HEK293T (cell line): ENCODE results near the gene KIF19.

Experiments
- CTCF ChIA-PET: fragments of 350-600 bp; formaldehyde crosslinking; extraction: SDS; loops from one replicate; lab custom pipeline; 2021; ENCODE audit warnings: antibody characterized with exemption, inconsistent platforms; lab: Yijun Ruan, JAX
- POLR2A ChIA-PET: fragments of 350-600 bp; formaldehyde crosslinking; extraction: SDS; loops from one replicate; lab custom pipeline; 2020; ENCODE audit warnings: antibody characterized with exemption, inconsistent platforms; lab: Yijun Ruan, JAX
- DNase-seq: peaks from one replicate; pipeline ENCODE4 v3.0.0; 2012; ENCODE audit warnings: mixed read lengths; ENCODE audit errors: extremely low spot score
- ARNT ChIP-seq: fragments of 450-650 bp; IDR thresholded peaks from 2 replicates; pipeline ENCODE4 v1.6.1; 2017; ENCODE audit warnings: mild to moderate bottlenecking
- BHLHE40 ChIP-seq: fragments of 450-650 bp; IDR thresholded peaks from 2 replicates; pipeline ENCODE4 v1.6.1; 2016; ENCODE audit warnings: mild to moderate bottlenecking, moderate library complexity, borderline replicate concordance
- CTBP1 ChIP-seq: fragments of 450-650 bp; IDR thresholded peaks from 2 replicates; pipeline ENCODE4 v1.6.1; 2016; ENCODE audit warnings: borderline replicate concordance
- ELF4 ChIP-seq: fragments of 450-650 bp; IDR thresholded peaks from 2 replicates; pipeline ENCODE4 v1.6.1; 2017; ENCODE audit warnings: antibody characterized with exemption
- FOXA1 ChIP-seq: fragments of 450-650 bp; IDR thresholded peaks from 2 replicates; pipeline ENCODE4 v1.6.1; 2016; ENCODE audit warnings: mild to moderate bottlenecking
- FOXK2 ChIP-seq: fragments of 450-650 bp; IDR thresholded peaks from 2 replicates; pipeline ENCODE4 v1.6.1; 2016; ENCODE audit warnings: mild to moderate bottlenecking
- FOXM1 ChIP-seq: fragments of 450-650 bp; IDR thresholded peaks from 2 replicates; pipeline ENCODE4 v1.6.1; 2017; ENCODE audit warnings: mild to moderate bottlenecking, borderline replicate concordance
- HDGF ChIP-seq: fragments of 450-650 bp; IDR thresholded peaks from 2 replicates; pipeline ENCODE4 v1.6.1; 2017; ENCODE audit warnings: antibody characterized with exemption, borderline replicate concordance
- L3MBTL2 ChIP-seq: fragments of 450-650 bp; conservative IDR thresholded peaks from 2 replicates; pipeline ENCODE4 v1.6.1; 2016; ENCODE audit warnings: mild to moderate bottlenecking
- LEF1 ChIP-seq: fragments of 450-650 bp; IDR thresholded peaks from 2 replicates; pipeline ENCODE4 v1.6.1; 2017; ENCODE audit warnings: mild to moderate bottlenecking, borderline replicate concordance
- NFRKB ChIP-seq: fragments of 450-650 bp; IDR thresholded peaks from 2 replicates; pipeline ENCODE4 v1.6.1; 2016; ENCODE audit warnings: mild to moderate bottlenecking, moderate library complexity
- SP1 ChIP-seq: fragments of 450-650 bp; IDR thresholded peaks from 2 replicates; pipeline ENCODE4 v1.6.1; 2017
- SUZ12 ChIP-seq: fragments of 450-650 bp; IDR thresholded peaks from 2 replicates; pipeline ENCODE4 v1.6.1; 2016; ENCODE audit warnings: mild to moderate bottlenecking
- TARDBP ChIP-seq: fragments of 450-650 bp; IDR thresholded peaks from 2 replicates; pipeline ENCODE4 v1.6.1; 2016
- ZNF384 ChIP-seq: fragments of 450-650 bp; IDR thresholded peaks from 2 replicates; pipeline ENCODE4 v1.6.1; 2016
- TF ChIP-seq, protein P1 (sequence below): fragments of 450-650 bp; IDR thresholded peaks from 2 replicates; pipeline ENCODE4 v1.6.1; 2016

KIF19 gene

GRCh38 chr17:74326506-74326905 lies 480 bp downstream of the KIF19 start:
- ChIA-PET CTCF (no interaction called here), POLR2A (no interaction called here)
- no peak for DNase-seq
- TF ChIP-seq, protein P1, sequence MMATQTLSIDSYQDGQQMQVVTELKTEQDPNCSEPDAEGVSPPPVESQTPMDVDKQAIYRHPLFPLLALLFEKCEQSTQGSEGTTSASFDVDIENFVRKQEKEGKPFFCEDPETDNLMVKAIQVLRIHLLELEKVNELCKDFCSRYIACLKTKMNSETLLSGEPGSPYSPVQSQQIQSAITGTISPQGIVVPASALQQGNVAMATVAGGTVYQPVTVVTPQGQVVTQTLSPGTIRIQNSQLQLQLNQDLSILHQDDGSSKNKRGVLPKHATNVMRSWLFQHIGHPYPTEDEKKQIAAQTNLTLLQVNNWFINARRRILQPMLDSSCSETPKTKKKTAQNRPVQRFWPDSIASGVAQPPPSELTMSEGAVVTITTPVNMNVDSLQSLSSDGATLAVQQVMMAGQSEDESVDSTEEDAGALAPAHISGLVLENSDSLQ: no peak
- TF ChIP-seq TARDBP (no peak), FOXM1 (no peak), HDGF (no peak), ARNT (no peak), NFRKB (no peak), CTBP1 (no peak), L3MBTL2 (no peak), FOXK2 (no peak), BHLHE40 (no peak), ELF4 (no peak), ZNF384 (no peak), LEF1 (no peak), SUZ12 (no peak), SP1 (no peak), FOXA1 (no peak)

GRCh38 chr17:74328487-74328886 lies 2.5 kb downstream of the KIF19 start:
- POLR2A ChIA-PET: no interaction called here
- CTCF ChIA-PET: interaction anchor here (1.3 kb wide), 1 partner anchor 23 kb away, joined by 5 read pairs; no protein-coding TSS in a partner anchor
- TF ChIP-seq LEF1 (no peak), ELF4 (no peak), CTBP1 (no peak), SP1 (no peak), ZNF384 (no peak), FOXM1 (no peak)
- no peak for DNase-seq

GRCh38 chr17:74329378-74329777 lies 3.4 kb downstream of the KIF19 start:
- DNase-seq: no peak
- TF ChIP-seq FOXM1 (no peak), TARDBP (no peak), L3MBTL2 (no peak), FOXK2 (no peak), SP1 (no peak), ARNT (no peak), FOXA1 (no peak), BHLHE40 (no peak), HDGF (no peak), SUZ12 (no peak), NFRKB (no peak), ZNF384 (no peak), LEF1 (no peak), CTBP1 (no peak), ELF4 (no peak)
- TF ChIP-seq, protein P1: no peak
- ChIA-PET POLR2A (no interaction called here), CTCF (no interaction called here)

GRCh38 chr17:74330446-74330845 lies 4.4 kb downstream of the KIF19 start:
- DNase-seq: no peak
- TF ChIP-seq ZNF384: no peak
- no peak for TF ChIP-seq NFRKB
- TF ChIP-seq L3MBTL2: no peak
- no peak for TF ChIP-seq LEF1
- no peak for TF ChIP-seq FOXM1
- TF ChIP-seq FOXK2: no peak
- TF ChIP-seq, protein P1: no peak
- TF ChIP-seq HDGF: no peak
- no peak for TF ChIP-seq TARDBP
- no peak for TF ChIP-seq FOXA1
- TF ChIP-seq ELF4: no peak
- no peak for TF ChIP-seq SUZ12
- TF ChIP-seq BHLHE40: no peak
- no peak for TF ChIP-seq ARNT
- TF ChIP-seq SP1: no peak
- TF ChIP-seq CTBP1: no peak
- POLR2A ChIA-PET: interaction anchor here (2.2 kb wide), 1 partner anchor 9 kb away, joined by 6 read pairs; no protein-coding TSS in a partner anchor
- CTCF ChIA-PET: no interaction called here

DNA sequence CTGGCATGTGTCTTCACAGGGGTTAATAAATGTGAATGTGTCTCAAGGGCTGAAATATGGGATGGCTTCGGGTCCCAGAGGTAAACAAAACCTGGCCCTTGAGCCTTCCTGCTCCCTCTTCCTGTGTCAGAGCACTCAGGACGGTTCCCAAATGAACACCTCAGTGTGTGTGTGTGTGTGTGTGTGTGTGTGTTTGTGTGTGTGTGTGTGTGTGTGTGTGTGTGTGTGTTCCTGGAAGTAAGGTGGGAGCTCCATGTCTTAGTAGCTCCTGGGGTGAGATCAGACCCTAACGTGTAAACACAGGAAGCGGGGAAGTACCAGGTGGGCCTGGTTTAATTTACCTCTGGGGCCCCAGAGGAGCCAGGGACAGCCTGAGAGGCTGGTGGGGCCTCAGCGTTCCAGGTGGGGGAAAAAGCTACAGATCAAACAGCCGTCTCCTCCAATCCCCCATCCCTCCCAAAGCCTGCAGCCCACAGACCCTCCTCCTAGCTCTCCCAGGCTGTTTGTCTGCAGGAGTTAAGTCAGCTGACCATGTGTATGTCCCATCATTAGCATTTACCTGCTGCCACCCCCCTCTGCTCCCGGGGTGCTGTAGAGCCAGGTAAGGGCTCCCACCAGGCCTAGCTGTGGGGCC lies 6.1 kb downstream of the KIF19 start:
- DNase-seq: no peak
- TF ChIP-seq LEF1: no peak
- TF ChIP-seq ARNT: no peak
- TF ChIP-seq FOXA1: no peak
- TF ChIP-seq BHLHE40: no peak
- no peak for TF ChIP-seq ZNF384
- TF ChIP-seq SP1: no peak
- ChIA-PET POLR2A (interaction anchor here (2.2 kb wide), 1 partner anchor 10 kb away, joined by 6 read pairs; no protein-coding TSS in a partner anchor), CTCF (interaction anchor here (0.7 to 1.0 kb wide), 3 partner anchors 20 to 125 kb away, joined by 3 read pairs; no protein-coding TSS in a partner anchor)

GRCh38 chr17:74332763-74333283 lies 6.8 kb downstream of the KIF19 start:
- TF ChIP-seq BHLHE40: no peak
- TF ChIP-seq, protein P1: no peak
- TF ChIP-seq L3MBTL2: no peak
- TF ChIP-seq FOXK2: no peak
- no peak for TF ChIP-seq FOXM1
- no peak for TF ChIP-seq CTBP1
- no peak for TF ChIP-seq NFRKB
- TF ChIP-seq HDGF: no peak
- no peak for TF ChIP-seq SUZ12
- no peak for TF ChIP-seq LEF1
- ChIA-PET POLR2A (interaction anchor here (2.2 kb wide), 1 partner anchor 11 kb away, joined by 6 read pairs; no protein-coding TSS in a partner anchor), CTCF (interaction anchor here (0.7 to 1.0 kb wide), 3 partner anchors 11 to 125 kb away, joined by 3 read pairs; no protein-coding TSS in a partner anchor)
- no peak for DNase-seq
